ENCODE measurements around the gene IP6K3.

The IP6K3 gene

GRCh38 chr6:33758815-33759216, 12.1 kb upstream of the IP6K3 start:
- no peak for DNase-seq

- DNase-seq = no peak
Measured at GRCh38 chr6:33757906-33758305, 11.2 kb upstream of the IP6K3 start.

GRCh38 chr6:33757113-33757512, 10.4 kb upstream of the IP6K3 start:
- DNase-seq = no peak

- no peak for DNase-seq
Measured at GRCh38 chr6:33756211-33756954, 9.7 kb upstream of the IP6K3 start.

- DNase-seq = no peak
Measured at GRCh38 chr6:33755070-33755869, 8.6 kb upstream of the IP6K3 start.

- DNase-seq = no peak
Measured at GRCh38 chr6:33754222-33754621, 7.5 kb upstream of the IP6K3 start.

GRCh38 chr6:33752646-33753015, 5.9 kb upstream of the IP6K3 start:
- DNase-seq = no peak

- DNase-seq = no peak
Measured at GRCh38 chr6:33751771-33752645, 5.3 kb upstream of the IP6K3 start.

- no peak for DNase-seq
Measured at GRCh38 chr6:33750244-33750991, 3.7 kb upstream of the IP6K3 start.

GRCh38 chr6:33749401-33749800, 2.7 kb upstream of the IP6K3 start:
- DNase-seq = no peak

GRCh38 chr6:33748841-33749240, 2.1 kb upstream of the IP6K3 start:
- no peak for DNase-seq

GRCh38 chr6:33747823-33748222, 1.1 kb upstream of the IP6K3 start:
- no peak for DNase-seq

GRCh38 chr6:33746036-33746600, 587 bp downstream of the IP6K3 start:
- DNase-seq = no peak

- no peak for DNase-seq
Measured at GRCh38 chr6:33745548-33745947, 1.2 kb downstream of the IP6K3 start.

- DNase-seq = no peak
Measured at GRCh38 chr6:33744895-33745546, 1.7 kb downstream of the IP6K3 start.

- DNase-seq = peak; percentile 64 to 77
Measured at GRCh38 chr6:33744001-33744848, 2.5 kb downstream of the IP6K3 start.

- DNase-seq = no peak
Measured at GRCh38 chr6:33742837-33743236, 3.9 kb downstream of the IP6K3 start.

GRCh38 chr6:33742092-33742491, 4.6 kb downstream of the IP6K3 start:
- DNase-seq = no peak

- no peak for DNase-seq
Measured at GRCh38 chr6:33740794-33741193, 5.9 kb downstream of the IP6K3 start.

- DNase-seq = no peak
Measured at GRCh38 chr6:33740204-33740608, 6.5 kb downstream of the IP6K3 start.

- DNase-seq = no peak
Measured at GRCh38 chr6:33739571-33739970, 7.1 kb downstream of the IP6K3 start.

Data from CD4-positive, alpha-beta T cell treated with Interferon alpha-2 for 1 hour (primary cell).